HUDEP-2 (cell line): Measurements from ENCODE around the gene ZMIZ1.

ENCODE experiments used
- DNase-seq, 76 experiments: peaks; one replicate each; lab custom pipeline; 2025; ENCODE audit not compliant: unreplicated experiment in 76 of 76; lab: John Stamatoyannopoulos, UW

ZMIZ1 gene

DNA sequence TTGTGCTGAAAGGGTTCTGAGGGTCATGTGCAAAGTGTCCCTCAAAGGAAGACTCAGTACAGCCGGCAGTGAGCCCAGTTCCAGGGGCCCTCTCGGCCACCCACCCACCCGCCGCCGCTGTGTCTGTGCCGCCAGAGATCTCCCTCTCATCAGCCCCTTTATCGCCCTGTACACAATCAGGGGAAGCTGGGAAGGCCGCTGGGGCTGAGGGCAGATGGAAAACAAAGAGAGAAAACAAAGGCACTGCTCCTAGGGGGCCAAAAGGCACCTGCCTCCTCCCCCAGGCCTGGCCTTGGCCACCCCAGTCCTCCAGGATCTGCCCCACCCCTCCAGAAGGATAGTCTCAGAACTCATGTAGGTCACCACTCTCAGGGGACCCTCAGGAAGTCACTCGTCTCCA lies 67.0 kb downstream of the ZMIZ1 start:
- DNase-seq = no peak

GRCh38 chr10:79136236-79137005 lies 67.7 kb downstream of the ZMIZ1 start:
- DNase-seq = no peak

DNA sequence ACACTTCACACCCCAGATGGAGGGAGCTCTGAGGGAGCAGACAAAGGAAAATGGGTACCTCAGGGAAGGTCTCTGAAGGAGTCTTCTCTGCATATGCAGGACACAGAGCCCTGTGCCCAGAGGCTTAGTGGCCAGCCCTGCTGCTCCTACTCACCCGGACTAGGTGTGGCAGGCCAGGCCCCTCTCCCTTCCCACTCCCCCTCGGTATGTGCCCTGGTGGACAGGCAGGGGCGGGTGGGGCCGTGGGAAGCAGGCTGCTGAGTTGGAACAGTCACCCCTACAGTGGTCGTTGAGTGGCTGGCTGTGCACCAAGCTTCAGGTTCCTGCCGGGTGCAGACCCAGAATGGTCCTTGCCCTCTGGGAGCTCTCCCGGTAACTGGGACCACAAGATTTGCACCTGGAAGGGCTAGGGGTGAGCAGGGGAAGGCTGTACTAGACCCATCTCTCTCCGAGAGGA lies 68.6 kb downstream of the ZMIZ1 start:
- no peak for DNase-seq

DNA sequence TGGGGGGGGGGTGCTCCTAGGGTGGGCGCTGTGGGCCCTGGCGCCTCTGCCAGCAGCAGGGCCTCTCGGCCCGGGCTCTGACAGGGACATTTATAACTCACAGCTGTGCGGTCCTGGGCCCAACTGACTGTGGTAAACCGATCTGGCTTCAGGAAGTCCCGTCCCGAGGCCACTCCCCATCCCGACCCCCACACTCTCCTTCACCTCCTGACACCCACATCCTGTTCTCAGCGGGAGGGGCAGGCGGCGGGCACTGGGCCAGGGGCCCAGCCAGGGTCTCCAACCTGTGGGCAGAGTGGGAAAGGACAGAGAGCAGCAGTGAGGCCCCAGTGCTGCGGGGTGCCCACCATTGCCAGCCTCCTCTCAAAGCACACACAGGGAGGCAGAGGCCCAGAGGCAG lies 69.1 kb downstream of the ZMIZ1 start:
- DNase-seq = no peak

DNA sequence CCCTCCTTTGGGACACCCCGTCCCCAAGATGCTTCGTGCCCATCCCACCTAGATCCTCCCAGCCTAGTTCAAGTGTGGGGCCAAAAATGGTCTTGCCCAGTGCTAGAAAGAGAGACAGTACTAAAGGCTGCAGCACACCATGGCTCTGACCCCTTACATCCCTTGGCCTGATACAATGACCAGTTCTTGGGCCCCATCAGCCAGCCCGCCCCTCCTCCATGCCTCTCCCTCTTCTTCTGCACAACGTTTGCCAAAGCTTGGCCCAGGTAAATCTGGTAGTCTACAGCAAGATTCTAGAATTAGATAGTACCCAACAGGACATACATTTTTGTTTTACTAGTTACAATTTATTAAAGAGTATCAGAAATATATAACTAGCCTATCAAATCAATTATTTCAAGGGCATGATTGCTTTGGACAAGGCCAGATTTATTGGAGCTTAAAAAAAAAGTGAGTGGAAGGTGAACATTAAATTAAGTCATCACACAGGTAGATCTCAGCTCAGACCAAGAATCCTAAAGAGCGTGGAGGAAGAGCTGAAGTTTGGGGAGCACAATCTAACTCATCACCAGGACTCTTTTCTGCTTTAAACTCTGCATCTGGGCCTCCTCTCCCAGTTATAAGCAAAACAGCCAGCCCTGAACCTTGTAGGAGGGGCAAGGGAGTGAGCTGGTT lies 69.8 kb downstream of the ZMIZ1 start:
- DNase-seq = no peak

DNA sequence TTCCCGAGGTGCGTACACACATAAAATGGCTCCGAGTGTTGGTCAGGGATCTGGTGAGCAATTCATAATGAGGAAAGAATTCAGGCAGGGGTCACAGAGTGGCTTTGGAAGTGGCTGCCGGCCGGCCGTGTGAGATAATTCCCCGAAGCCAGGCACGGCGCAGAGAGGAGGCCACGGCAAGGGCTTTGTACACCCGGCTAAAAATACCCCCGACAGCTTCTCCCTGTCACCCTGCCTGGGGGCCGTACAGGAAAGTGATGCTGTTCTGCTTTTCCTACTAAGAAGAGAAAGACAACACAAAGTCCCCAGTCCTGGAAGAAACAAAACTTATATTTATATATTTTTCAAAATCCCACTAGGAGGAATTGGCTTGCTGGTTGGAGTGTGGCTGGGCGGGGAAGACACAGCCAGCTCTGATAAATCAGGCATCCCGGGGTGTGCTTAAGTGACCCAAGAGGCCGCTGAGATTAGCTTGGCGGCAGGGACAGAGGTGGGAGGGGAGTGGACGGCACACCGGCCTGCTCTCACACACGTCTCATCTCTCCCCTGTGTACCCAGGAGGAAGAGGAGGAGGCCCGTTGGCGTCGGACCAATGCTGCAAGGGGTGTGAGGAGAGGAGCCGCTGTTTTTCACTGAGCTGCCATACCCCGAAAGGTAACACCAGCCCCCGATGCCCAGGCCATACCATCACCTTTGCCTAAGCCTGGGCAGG lies 70.5 kb downstream of the ZMIZ1 start:
- no peak for DNase-seq

- no peak for DNase-seq
Observed at GRCh38 chr10:79140085-79140793, 71.5 kb downstream of the ZMIZ1 start.

GRCh38 chr10:79140855-79141254 lies 72.1 kb downstream of the ZMIZ1 start:
- DNase-seq = no peak

DNA sequence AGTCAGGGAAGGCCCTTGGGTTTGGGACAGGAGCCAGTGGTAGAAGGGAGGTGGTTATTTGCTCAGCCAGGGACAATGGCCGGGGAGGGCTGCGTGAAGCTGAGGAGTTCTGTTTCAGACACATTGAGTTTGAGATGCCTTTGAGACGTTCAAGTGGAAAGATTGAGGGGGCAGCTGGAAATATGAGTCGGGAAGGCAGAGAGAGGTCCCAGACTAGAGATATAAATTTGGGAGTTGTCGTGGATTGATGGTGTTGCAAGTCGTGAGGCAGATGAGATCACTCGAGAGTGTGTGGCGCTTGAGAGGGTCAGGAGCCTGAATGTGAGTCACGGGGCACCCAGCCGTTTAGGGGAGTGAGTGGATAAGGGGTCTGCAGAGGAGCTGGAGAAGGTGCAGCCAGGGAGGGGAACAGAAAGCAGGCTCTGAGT lies 73.3 kb downstream of the ZMIZ1 start:
- DNase-seq = no peak

DNA sequence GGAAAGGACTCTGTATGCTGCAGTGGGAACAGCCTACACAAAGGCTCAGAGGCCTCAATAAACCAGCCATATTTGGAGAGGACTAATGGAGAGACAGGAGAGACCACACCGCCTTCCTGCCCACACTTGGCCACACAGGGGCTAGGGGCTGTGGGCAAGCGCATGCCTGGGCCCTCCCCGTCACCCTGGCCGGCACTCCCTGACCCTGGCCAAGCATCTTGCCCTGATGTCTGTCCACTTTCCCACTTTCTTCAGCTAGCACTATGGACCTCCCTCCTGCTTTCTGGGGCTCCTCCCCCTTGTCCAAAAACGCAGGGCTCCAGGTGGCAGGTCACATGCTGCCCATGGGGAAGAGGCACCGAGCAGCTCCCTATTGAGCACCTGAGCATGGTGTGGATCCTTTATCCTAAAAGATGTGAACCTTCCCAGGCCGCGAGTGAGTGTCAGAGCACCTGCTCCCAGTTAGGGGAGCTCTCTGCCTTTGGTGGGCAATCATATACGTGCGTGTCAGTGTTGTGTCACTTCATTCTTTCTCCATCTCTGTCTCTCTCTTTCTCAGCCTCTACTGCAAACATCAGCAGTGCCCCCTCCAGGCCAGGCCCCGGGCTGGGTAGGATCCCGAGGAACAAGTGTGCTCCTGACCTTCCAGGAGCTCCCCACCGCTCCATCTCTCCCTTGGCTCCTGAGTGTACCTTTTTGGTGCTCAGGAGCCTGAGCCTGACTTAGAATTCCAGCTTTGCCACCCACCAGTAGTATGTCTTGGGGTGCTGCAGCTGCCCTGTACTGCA lies 74.0 kb downstream of the ZMIZ1 start:
- no peak for DNase-seq

- DNase-seq = no peak
Observed at GRCh38 chr10:79143879-79144278, 75.1 kb downstream of the ZMIZ1 start.

- no peak for DNase-seq
Observed at GRCh38 chr10:79144351-79145173, 75.8 kb downstream of the ZMIZ1 start.

GRCh38 chr10:79145174-79145483 lies 76.4 kb downstream of the ZMIZ1 start:
- DNase-seq = no peak

DNA sequence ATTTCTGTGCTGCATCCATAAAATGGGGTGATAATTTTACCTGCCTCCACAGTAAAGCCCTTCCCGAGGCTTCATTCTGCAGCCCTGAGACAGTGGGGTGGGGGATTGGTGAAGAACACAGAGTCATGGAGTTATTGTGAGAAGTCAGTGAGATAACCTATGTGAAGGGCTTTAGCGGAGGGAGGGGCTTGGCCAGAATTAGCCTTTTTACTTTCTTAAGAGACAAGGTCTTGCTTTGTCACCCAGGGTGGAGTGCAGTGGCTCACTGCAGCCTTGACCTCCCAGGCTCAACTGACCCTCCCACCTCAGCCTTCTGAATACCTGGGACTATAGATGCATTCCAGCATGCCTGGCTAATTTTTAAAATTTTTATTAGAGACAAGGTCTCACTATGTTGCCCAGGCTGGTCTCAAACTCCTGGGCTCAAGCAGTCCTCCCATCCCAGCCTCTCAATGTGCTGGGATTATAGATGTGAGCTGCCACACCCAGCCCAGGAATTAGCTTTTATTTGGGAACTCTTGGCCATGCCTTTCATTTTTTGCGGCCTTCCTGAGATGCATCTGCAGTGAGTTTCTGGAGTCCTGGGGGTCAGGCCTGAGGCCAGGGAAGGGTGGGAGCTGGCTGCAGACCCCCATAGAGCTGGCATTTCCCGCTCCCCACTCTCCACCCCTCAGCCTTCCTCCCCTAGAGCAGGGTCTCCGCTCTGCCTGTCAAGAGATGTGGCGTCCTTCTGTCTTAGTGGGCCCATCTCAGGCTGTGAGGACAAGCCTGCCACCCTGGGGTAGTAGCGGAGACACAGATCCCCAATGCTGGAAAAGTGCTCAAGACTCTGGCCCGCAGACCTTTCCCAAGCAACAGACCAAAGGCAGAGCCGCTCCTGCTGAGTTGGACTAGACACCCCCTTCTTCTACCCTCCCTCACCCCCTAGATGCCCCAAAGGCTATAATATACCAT lies 77.0 kb downstream of the ZMIZ1 start:
- no peak for DNase-seq

DNA sequence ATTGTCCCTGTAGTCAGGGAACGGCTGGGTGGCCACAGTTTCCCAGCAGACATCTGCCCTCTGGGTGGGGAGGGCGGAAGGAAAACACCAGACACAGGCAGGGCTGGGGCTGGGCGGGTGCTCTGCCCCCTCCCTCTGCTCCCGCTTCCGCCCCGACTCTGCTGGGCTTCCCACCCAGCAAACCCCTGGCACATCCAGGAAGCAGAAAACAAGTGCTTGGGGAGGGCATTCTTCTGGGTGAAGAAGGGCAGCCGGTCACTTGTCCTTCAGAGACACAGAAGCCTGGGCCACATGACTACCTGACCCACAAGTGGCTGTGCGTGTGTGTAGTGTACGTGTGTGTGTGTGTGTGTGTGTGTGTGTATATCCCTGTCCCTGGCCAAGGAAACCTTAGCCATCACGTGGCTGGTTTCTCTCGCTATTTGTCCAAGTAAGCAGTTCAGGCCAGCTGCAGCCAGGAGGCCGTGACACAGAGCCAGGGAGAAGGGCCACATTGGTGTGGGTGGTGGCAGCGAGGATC lies 77.9 kb downstream of the ZMIZ1 start:
- DNase-seq = no peak

- DNase-seq = no peak
Observed at GRCh38 chr10:79147306-79147705, 78.5 kb downstream of the ZMIZ1 start.

DNA sequence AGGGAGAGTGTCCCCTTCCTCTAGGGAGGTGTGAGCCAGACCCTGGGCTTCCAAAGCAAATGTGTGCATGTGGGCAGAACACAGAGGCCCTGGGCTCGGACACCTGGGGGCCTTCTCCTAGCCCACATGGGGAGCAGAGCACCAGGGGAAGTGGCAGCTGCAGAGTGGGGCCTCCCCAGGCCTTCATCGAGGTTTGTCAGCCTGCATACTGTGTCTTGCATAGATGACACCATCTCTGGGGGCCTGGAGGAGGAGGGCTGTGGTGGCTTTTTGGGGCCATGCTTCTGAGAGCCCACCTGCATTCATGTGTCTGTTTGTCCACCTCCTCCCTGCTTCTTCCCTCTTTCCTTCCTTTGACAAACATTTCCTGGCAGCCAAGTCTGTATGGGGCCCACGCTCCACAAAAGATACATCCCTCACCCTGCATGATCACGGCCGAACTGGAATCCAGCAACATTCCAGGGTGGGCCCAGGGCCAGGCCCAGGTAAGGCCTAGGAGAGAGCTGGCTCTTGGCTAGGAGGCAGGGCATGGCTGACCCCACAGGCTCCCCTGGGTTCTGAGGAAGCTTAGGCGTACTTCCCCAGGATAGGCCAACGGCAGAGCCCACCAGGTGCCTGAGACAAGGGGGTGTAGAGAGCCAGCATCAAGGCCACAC lies 79.2 kb downstream of the ZMIZ1 start:
- no peak for DNase-seq
